ENCODE results near the gene RBM15. TPM values are rescaled to one million over a fixed set of nuclear protein-coding genes. Genes with fewer than 3 reads are reported as not detected.
A peak's percentile ranks its signal among the peaks of the same experiment; 100 is the strongest.

RBM15 gene
- total and polyA plus RNA-seq, 2 of the 13 experiments (the other 11 are each of a cell fraction or from before 2014, with no cell fraction given) = 13.5 to 36.4 TPM

GRCh38 chr1:110338309-110338885 lies 780 bp upstream of the RBM15 start (continued):
- TF ChIP-seq ATF4 (CRISPR knock-in tag; IDR thresholded peaks at IDR 0.05) = 0 out of 4 replicates have a peak, but pooled peaks of 1 of the 2 experiments have one; percentile 6
- TF ChIP-seq ZNF639 (CRISPR knock-in tag; conservative IDR thresholded peaks at IDR 0.05) = peak; percentile 67; the same call in 1 of the 2 replicates
- no peak for TF ChIP-seq ZNF24 (IDR thresholded peaks at IDR 0.05)
- TF ChIP-seq ZNF484 (CRISPR knock-in tag; IDR thresholded peaks at IDR 0.05; ENCODE audit: borderline replicate concordance, low read depth) = no peak
- no peak for TF ChIP-seq ZNF143 (CRISPR knock-in tag; IDR thresholded peaks at IDR 0.05)
- peak; percentile 82 for TF ChIP-seq CREM (IDR thresholded peaks at IDR 0.05)
- TF ChIP-seq CREM (CRISPR knock-in tag; IDR thresholded peaks at IDR 0.05) = no peak
- no peak for TF ChIP-seq SRSF9 (IDR thresholded peaks at IDR 0.05; ENCODE audit: borderline replicate concordance, insufficient read depth, low read depth, low read length, poor library complexity, severe bottlenecking)
- peak; percentile 50; the same call in 1 of the 2 replicates for TF ChIP-seq ZNF891 (CRISPR knock-in tag; IDR thresholded peaks at IDR 0.05)
- TF ChIP-seq EED (CRISPR knock-in tag; IDR thresholded peaks at IDR 0.05) = no peak
- no peak for TF ChIP-seq ZNF256 (CRISPR knock-in tag; conservative IDR thresholded peaks at IDR 0.05)
- TF ChIP-seq PHF20 (CRISPR knock-in tag; IDR thresholded peaks at IDR 0.05) = peak; percentile 64
- peak; percentile 34; the same call in 1 of the 2 replicates for TF ChIP-seq TARDBP (CRISPR knock-in tag; IDR thresholded peaks at IDR 0.05)
- peak; percentile 67; the same call in 1 of the 2 replicates for TF ChIP-seq MXD4 (CRISPR knock-in tag; IDR thresholded peaks at IDR 0.05)
- peak; percentile 78; the same call in 1 of the 2 replicates for TF ChIP-seq NAIF1 (CRISPR knock-in tag; IDR thresholded peaks at IDR 0.05; ENCODE audit: borderline replicate concordance)
- TF ChIP-seq ZNF382 (CRISPR knock-in tag; IDR thresholded peaks at IDR 0.05; ENCODE audit: borderline replicate concordance) = no peak
- TF ChIP-seq ZNF362 (CRISPR knock-in tag; IDR thresholded peaks at IDR 0.05; ENCODE audit: borderline replicate concordance) = no peak
- TF ChIP-seq YEATS2 (CRISPR knock-in tag; IDR thresholded peaks at IDR 0.05; ENCODE audit: borderline replicate concordance) = peak; percentile 66
- no peak for TF ChIP-seq PBX2 (CRISPR knock-in tag; IDR thresholded peaks at IDR 0.05)
- no peak for TF ChIP-seq MYPOP (CRISPR knock-in tag; IDR thresholded peaks at IDR 0.05)
- no peak for TF ChIP-seq PHF5A (CRISPR knock-in tag; IDR thresholded peaks at IDR 0.05; ENCODE audit: low read depth, unreplicated experiment)
- peak; percentile 84 for TF ChIP-seq TOPORS (CRISPR knock-in tag; IDR thresholded peaks at IDR 0.05)

Measured in HepG2 (cell line).